HUES48 (cell line): ENCODE results near the gene ATP9B.

Source experiments
- H3K27ac ChIP-seq: one replicate; pipeline ENCODE4 v1.7.0; 2013; ENCODE audit warnings: low read depth, low read length, inconsistent platforms
- H3K27me3 ChIP-seq: 2 replicates; pipeline ENCODE4 v1.6.1; 2013; ENCODE audit warnings: mild to moderate bottlenecking, low read length; ENCODE audit not compliant: control insufficient read depth, insufficient read depth
- H3K36me3 ChIP-seq: 2 replicates; pipeline ENCODE4 v1.6.1; 2013; ENCODE audit warnings: low read length; ENCODE audit not compliant: control insufficient read depth, insufficient read depth
- H3K4me1 ChIP-seq: 2 replicates; pipeline ENCODE4 v1.6.1; 2013; ENCODE audit warnings: mild to moderate bottlenecking, low read length; ENCODE audit not compliant: control insufficient read depth, insufficient read depth
- H3K4me3 ChIP-seq: 2 replicates; pipeline ENCODE4 v1.5.1; 2013; ENCODE audit warnings: mild to moderate bottlenecking, low read depth, low read length
- H3K9ac ChIP-seq: 2 replicates; pipeline ENCODE4 v1.6.1; 2013; ENCODE audit warnings: mild to moderate bottlenecking, low read depth, low read length, moderate library complexity
- H3K9me3 ChIP-seq: 2 replicates; pipeline ENCODE4 v1.6.1; 2013; ENCODE audit warnings: low read length; ENCODE audit not compliant: control insufficient read depth, insufficient read depth

The ATP9B gene

GRCh38 chr18:79197531-79197930 is 128.3 kb downstream of the ATP9B start:
- Histone ChIP-seq H3K27ac (no peak overlapping the region), H3K4me1 (no peaks in the 10 kb centered on the region), H3K9ac (no peak overlapping the region), H3K27me3 (no peaks in the 10 kb centered on the region), H3K9me3 (no peaks in the 10 kb centered on the region), H3K4me3 (no peak overlapping the region), H3K36me3 (0 out of 2 replicates have a peak, but pooled peaks cover 4% of the 10 kb centered on the region)

GRCh38 chr18:79199691-79200374 is 130.6 kb downstream of the ATP9B start:
- Histone ChIP-seq H3K27me3 (no peaks in the 10 kb centered on the region), H3K4me1 (no peaks in the 10 kb centered on the region), H3K27ac (no peak overlapping the region), H3K4me3 (no peak overlapping the region), H3K36me3 (no peaks in the 10 kb centered on the region), H3K9me3 (no peaks in the 10 kb centered on the region), H3K9ac (no peak overlapping the region)

GRCh38 chr18:79200546-79201268 is 131.5 kb downstream of the ATP9B start:
- Histone ChIP-seq H3K27ac (no peak overlapping the region), H3K36me3 (no peaks in the 10 kb centered on the region), H3K4me1 (no peaks in the 10 kb centered on the region), H3K9ac (no peak overlapping the region), H3K27me3 (no peaks in the 10 kb centered on the region), H3K4me3 (no peak overlapping the region), H3K9me3 (no peaks in the 10 kb centered on the region)

- Histone ChIP-seq H3K36me3 (peaks cover 10% of the 10 kb centered on the region; the same call in 1 of the 2 replicates), H3K4me3 (no peak overlapping the region), H3K9me3 (no peaks in the 10 kb centered on the region), H3K4me1 (no peaks in the 10 kb centered on the region), H3K9ac (no peak overlapping the region), H3K27ac (no peak overlapping the region), H3K27me3 (no peaks in the 10 kb centered on the region)
These were observed 133.9 kb downstream of the ATP9B start for GRCh38 chr18:79203017-79203605.

- no peaks in the 10 kb centered on the region for H3K9me3 ChIP-seq
- H3K27me3 ChIP-seq = no peaks in the 10 kb centered on the region
- no peak overlapping the region for H3K27ac ChIP-seq
- no peak overlapping the region for H3K9ac ChIP-seq
- no peaks in the 10 kb centered on the region for H3K4me1 ChIP-seq
- no peak overlapping the region for H3K4me3 ChIP-seq
- peaks cover 10% of the 10 kb centered on the region; the same call in 1 of the 2 replicates for H3K36me3 ChIP-seq
These were observed 136.0 kb downstream of the ATP9B start for GRCh38 chr18:79204889-79205807.

- peaks cover 10% of the 10 kb centered on the region; the same call in 1 of the 2 replicates for H3K36me3 ChIP-seq
These were observed 137.2 kb downstream of the ATP9B start for GRCh38 chr18:79206444-79206843.

GRCh38 chr18:79208906-79209305 is 139.7 kb downstream of the ATP9B start:
- Histone ChIP-seq H3K36me3 (peaks cover 10% of the 10 kb centered on the region; the same call in 1 of the 2 replicates), H3K9ac (no peak overlapping the region), H3K4me1 (no peaks in the 10 kb centered on the region), H3K9me3 (no peaks in the 10 kb centered on the region), H3K4me3 (no peak overlapping the region), H3K27me3 (no peaks in the 10 kb centered on the region), H3K27ac (no peak overlapping the region)

More at GRCh38 chr18:79206444-79206843, 137.2 kb downstream of the ATP9B start:
- Histone ChIP-seq H3K27me3 (no peaks in the 10 kb centered on the region), H3K27ac (no peak overlapping the region), H3K4me3 (no peak overlapping the region), H3K9me3 (no peaks in the 10 kb centered on the region), H3K4me1 (no peaks in the 10 kb centered on the region), H3K9ac (no peak overlapping the region)

GRCh38 chr18:79210002-79210910 is 141.1 kb downstream of the ATP9B start:
- H3K27ac ChIP-seq = no peak overlapping the region
- no peaks in the 10 kb centered on the region for H3K4me1 ChIP-seq
- H3K27me3 ChIP-seq = no peaks in the 10 kb centered on the region
- no peak overlapping the region for H3K9ac ChIP-seq
- H3K36me3 ChIP-seq = peaks cover 10% of the 10 kb centered on the region; the same call in 1 of the 2 replicates
- H3K4me3 ChIP-seq = no peak overlapping the region
- H3K9me3 ChIP-seq = no peaks in the 10 kb centered on the region

GRCh38 chr18:79211844-79212243 is 142.7 kb downstream of the ATP9B start:
- H3K27ac ChIP-seq = no peak overlapping the region
- H3K36me3 ChIP-seq = peaks cover 9% of the 10 kb centered on the region; the same call in 1 of the 2 replicates
- H3K27me3 ChIP-seq = no peaks in the 10 kb centered on the region
- H3K4me1 ChIP-seq = no peaks in the 10 kb centered on the region
- no peaks in the 10 kb centered on the region for H3K9me3 ChIP-seq
- no peak overlapping the region for H3K9ac ChIP-seq
- no peak overlapping the region for H3K4me3 ChIP-seq

- H3K27ac ChIP-seq = no peak overlapping the region
- no peak overlapping the region for H3K4me3 ChIP-seq
- no peak overlapping the region for H3K9ac ChIP-seq
- no peaks in the 10 kb centered on the region for H3K4me1 ChIP-seq
- H3K36me3 ChIP-seq = no peaks in the 10 kb centered on the region
- no peaks in the 10 kb centered on the region for H3K27me3 ChIP-seq
- no peaks in the 10 kb centered on the region for H3K9me3 ChIP-seq
These were observed 144.9 kb downstream of the ATP9B start for GRCh38 chr18:79214056-79214455.
